Activated CD4-positive, alpha-beta T cell treated with anti-CD3 and anti-CD28 coated beads for 4 hours (primary cell): ENCODE measurements around the gene SP9.
"Not testable (repeated sequence)": the region's sequence is repeated elsewhere in the genome, so short reads cannot be mapped to it uniquely, and the experiment has no call there.

ENCODE experiments used
- DNase-seq, 2 donors: peaks; one replicate each; pipeline ENCODE4 v3.0.0-alpha.2; 2020

Gene SP9

GRCh38 chr2:174344716-174345461 lies 10.1 kb downstream of the SP9 start:
- no peak for DNase-seq

DNA sequence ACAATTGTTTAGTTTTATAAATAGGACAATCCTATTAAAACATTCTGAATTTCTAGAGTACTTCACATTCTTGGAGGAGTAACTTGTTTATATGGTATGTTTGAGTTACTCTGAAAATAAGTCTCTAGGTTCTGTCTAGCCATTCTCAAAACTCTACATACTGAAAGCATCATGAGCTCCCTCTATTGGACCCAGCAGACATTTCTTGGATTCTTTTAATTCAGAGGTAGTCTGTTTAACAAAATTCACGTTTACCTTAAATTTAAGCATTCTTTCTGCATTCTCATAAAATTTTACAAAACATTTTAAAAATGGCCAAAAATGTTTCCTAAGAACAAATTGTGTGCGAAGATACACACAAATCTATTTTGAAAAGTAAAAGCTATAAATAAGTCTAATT lies 15.3 kb downstream of the SP9 start:
- no peak for DNase-seq

- no peak for DNase-seq
Measured at GRCh38 chr2:174350593-174351181, 15.9 kb downstream of the SP9 start.

DNA sequence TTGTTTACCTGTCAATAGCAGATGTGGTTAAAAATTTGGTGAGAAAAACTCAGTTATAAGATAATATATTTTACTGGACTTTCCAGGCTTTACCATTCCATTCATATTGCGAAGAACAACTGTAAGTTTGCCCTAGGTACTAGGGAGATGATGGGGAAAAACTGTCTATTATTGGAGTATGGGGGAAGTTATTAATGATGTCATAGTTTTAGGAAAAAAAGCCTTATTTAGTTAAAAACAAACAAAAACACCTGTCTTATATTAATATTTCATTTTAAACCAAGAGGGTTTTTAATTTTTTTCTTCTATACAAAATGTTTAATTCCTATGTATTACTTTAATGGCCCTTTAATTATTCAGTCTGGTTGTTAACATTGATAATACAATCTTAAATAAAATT lies 18.2 kb downstream of the SP9 start:
- DNase-seq, result no peak

DNA sequence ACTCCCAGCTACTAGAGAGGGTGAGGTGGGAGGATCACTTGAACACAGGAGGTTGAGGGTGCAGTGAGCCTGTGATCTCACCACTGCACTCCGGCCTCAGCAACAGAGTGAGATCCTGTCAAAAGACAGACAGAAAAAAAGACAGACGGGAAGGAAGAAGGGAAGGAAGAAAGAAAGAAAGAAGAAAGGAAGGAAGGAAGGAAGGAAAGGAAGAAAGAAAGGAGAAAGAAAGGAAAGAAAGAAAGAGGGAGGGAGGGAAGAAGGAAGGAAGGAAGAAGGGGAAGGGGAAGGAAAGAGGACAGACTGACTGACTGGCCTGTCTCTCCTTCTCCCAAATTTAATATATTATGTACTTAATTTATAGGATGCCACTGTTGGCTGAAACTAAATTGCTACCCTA lies 21.6 kb downstream of the SP9 start:
- no peak for DNase-seq

GRCh38 chr2:174359663-174360062 lies 24.9 kb downstream of the SP9 start:
- not testable (repeated sequence) for DNase-seq

DNA sequence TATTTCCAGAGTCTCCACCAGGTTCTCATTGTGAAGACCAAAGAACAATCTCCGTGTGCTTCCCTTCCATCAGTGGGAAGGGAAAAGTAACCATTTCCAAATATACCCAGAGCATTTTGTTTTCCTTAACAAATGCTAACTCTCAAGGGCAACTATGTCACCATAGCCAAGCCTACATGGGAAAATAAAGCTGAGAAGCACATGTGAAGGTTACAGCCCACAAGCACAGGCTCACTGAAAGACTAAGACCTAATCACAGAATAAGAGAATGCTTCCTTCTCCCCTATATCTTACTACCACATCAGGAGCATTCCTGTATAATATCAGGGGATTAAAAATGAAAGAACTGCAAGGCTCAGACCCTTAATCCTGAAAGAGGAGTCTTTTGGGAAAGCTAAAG lies 28.2 kb downstream of the SP9 start:
- no peak for DNase-seq

GRCh38 chr2:174363492-174364225 lies 28.9 kb downstream of the SP9 start:
- not testable (repeated sequence) for DNase-seq

DNA sequence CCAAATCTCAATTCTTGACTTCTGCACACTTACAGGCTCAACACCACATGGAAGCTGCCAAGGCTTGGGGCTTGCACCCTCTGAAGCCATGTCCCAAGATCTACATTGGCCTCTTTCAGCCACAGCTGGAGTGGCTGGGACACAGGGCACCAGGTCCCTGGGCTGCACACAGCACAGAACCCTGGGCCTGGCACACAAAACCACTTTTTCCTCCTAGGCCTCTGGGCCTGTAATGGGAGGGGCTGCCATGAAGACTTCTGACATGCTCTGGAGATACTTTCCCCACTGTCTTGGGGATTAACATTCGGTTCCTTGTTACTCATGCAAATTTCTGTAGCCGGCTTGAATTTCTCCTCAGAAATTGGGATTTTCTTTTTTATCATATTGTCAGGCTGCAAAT lies 29.9 kb downstream of the SP9 start:
- DNase-seq, result no peak

- DNase-seq, result no peak
Measured at GRCh38 chr2:174365571-174365970, 30.8 kb downstream of the SP9 start.

DNA sequence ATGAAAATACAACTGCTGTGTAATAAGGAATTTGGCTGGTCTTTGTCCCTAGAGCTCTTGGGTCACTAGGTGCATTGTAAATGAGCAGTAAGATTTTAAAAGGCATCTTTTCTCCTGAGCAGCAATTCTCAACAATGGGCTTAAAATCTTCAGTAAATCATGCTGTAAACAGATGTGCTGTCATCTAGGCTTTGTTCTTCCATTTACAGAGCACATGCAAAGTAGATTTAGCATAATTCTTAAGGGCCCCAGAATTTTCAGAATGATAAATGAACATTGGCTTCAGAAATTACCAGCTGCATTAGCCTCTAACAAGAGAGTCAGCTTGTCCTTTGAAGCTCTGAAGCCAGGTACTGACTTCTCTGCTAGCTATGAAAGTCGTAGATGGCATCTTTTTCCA lies 33.9 kb downstream of the SP9 start:
- no peak for DNase-seq

DNA sequence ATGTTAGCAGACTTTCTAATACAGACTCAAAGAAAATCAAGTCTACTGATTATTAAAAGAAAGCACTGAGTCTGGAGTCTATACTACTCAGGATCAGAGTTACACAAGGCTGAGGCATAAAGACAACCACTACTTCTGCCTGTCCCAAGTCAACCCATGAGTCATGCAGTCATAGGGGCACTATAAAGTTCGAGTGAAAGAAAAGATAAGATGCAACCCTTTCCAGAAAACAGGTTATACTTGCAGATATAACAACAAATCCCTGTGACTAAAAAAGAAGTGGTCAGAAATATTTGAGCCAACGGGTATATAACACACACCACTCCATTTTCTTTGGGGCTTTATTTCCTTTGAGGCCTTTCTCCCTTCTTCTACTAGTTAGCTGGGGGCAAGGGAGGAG lies 42.2 kb downstream of the SP9 start:
- DNase-seq, result no peak

GRCh38 chr2:174383796-174384195 lies 49.0 kb downstream of the SP9 start:
- no peak for DNase-seq

DNA sequence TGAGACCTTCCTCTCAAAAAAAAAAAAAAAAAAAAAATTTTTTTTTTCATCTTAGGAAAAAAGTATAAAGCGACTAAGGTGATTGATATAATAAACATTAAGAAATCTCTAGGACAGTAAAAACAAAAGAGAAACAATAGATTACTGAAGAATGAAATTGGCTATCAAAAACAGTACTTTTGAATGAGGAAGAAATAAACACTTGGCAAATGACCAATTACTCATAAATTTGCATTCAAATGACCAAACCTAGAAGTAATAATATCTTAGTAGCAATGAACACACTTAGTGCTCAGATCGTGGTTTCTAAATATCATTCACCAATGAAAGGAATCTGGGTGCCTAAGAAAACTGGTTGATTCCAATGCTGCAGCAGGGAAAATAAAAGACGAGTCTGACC lies 50.4 kb downstream of the SP9 start:
- DNase-seq, result no peak
